IMR-90 (cell line): ENCODE measurements around the gene IRF2.

Experiments
- BHLHE40 ChIP-seq: fragments of 150-350 bp; IDR thresholded peaks from 2 replicates; pipeline ENCODE4 v1.6.1; 2016; ENCODE audit warnings: mild to moderate bottlenecking, low read depth, low read length
- CEBPB ChIP-seq: IDR thresholded peaks from 2 replicates; pipeline ENCODE4 v1.6.1; 2012; ENCODE audit warnings: low read depth, low read length, improper control_type of control experiment
- CHD1 ChIP-seq: IDR thresholded peaks from 2 replicates; pipeline ENCODE4 v1.6.1; 2012; ENCODE audit warnings: low read depth, low read length, improper control_type of control experiment
- CTCF ChIP-seq: conservative IDR thresholded peaks from 2 replicates; pipeline ENCODE4 v1.5.1; 2012; ENCODE audit warnings: mild to moderate bottlenecking, low read depth, low read length, improper control_type of control experiment
- FOS ChIP-seq: fragments of 150-350 bp; IDR thresholded peaks from 2 replicates; pipeline ENCODE4 v1.6.1; 2016; ENCODE audit warnings: low read depth, low read length
- MAZ ChIP-seq: IDR thresholded peaks from 2 replicates; pipeline ENCODE4 v1.6.1; 2012; ENCODE audit warnings: low read depth, mild to moderate bottlenecking, low read length, improper control_type of control experiment, moderate library complexity, borderline replicate concordance
- POLR2A ChIP-seq: IDR thresholded peaks from 2 replicates; pipeline ENCODE4 v1.6.1; 2012; ENCODE audit warnings: mild to moderate bottlenecking, low read depth, low read length
- RAD21 ChIP-seq: IDR thresholded peaks from 2 replicates; pipeline ENCODE4 v1.6.1; 2012; ENCODE audit warnings: low read length, improper control_type of control experiment
- RFX5 ChIP-seq: IDR thresholded peaks from 2 replicates; pipeline ENCODE4 v1.8.0; 2012; ENCODE audit warnings: low read depth, mild to moderate bottlenecking, low read length, moderate library complexity
- USF2 ChIP-seq: fragments of 150-350 bp; IDR thresholded peaks from 2 replicates; pipeline ENCODE4 v1.6.1; 2017; ENCODE audit warnings: mild to moderate bottlenecking, antibody characterized with exemption, low read length, low read depth
- TF ChIP-seq, protein P1 (sequence below): fragments of 150-350 bp; IDR thresholded peaks from 2 replicates; pipeline ENCODE4 v1.6.1; 2016; ENCODE audit warnings: low read depth, mild to moderate bottlenecking, low read length, moderate library complexity, borderline replicate concordance

DNA sequence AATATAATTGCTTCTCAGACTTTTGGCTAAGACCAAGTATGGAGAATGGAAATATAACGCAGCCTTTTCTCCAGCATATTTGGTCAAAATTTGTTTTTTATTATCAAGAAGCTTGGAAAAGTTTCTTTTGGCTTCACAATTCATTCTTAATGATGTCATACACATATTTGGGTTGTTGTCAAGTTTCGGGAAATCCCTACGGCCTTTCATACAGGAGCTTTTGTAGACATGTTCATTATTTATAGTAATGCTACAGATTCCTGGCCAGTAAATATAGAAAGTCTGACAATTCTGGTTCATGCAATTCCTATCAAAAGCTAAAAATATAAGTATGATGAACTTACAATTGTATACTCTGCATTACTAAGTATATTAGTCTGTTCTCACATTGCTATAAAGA lies 112.9 kb downstream of the IRF2 start:
- no peak for TF ChIP-seq MAZ
- TF ChIP-seq CTCF, result no peak
- no peak for TF ChIP-seq POLR2A
- no peak for TF ChIP-seq BHLHE40
- no peak for TF ChIP-seq RFX5
- TF ChIP-seq CEBPB, result no peak
- no peak for TF ChIP-seq FOS
- TF ChIP-seq CHD1, result no peak
- TF ChIP-seq RAD21, result no peak
- TF ChIP-seq, protein P1, sequence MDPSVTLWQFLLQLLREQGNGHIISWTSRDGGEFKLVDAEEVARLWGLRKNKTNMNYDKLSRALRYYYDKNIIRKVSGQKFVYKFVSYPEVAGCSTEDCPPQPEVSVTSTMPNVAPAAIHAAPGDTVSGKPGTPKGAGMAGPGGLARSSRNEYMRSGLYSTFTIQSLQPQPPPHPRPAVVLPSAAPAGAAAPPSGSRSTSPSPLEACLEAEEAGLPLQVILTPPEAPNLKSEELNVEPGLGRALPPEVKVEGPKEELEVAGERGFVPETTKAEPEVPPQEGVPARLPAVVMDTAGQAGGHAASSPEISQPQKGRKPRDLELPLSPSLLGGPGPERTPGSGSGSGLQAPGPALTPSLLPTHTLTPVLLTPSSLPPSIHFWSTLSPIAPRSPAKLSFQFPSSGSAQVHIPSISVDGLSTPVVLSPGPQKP, result no peak
- no peak for TF ChIP-seq USF2
